ENCODE results near the gene SLC35G4.

DNA sequence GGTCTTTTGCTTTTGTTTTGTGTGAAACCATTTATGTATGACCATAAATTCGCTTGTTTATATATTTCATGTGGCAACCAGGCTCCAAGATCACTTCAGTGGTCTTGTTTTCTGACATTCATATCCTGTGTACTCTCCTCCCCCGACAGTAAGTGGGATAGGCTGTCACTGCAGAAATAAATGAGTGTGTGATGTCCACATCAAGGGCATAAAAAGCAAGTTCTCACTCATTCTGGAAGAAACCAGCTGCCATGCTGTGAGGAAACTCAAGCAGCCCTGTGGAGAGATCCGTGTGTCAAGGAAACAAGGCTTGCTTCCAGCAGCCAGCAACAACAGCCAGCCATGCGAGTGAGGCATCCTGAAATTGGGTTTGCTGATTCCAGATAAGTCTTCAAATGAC, 40.4 kb downstream of the SLC35G4 start:
- TF ChIP-seq POLR2A (IDR thresholded peaks at IDR 0.05; ENCODE audit: low read length), result no peak
- no peak for TF ChIP-seq GATA1 (IDR thresholded peaks at IDR 0.05; ENCODE audit: low read depth, low read length)
